HG02678 (cell line): ENCODE results near the gene ARTN.

Experiments used
- ATAC-seq: cut with Tn5 transposase; IDR thresholded peaks from one replicate; pipeline ENCODE4 v1.9.1; 2021; ENCODE audit warnings: mild to moderate bottlenecking, moderate library complexity; ENCODE audit not compliant: unreplicated experiment

The ARTN gene, protein sequence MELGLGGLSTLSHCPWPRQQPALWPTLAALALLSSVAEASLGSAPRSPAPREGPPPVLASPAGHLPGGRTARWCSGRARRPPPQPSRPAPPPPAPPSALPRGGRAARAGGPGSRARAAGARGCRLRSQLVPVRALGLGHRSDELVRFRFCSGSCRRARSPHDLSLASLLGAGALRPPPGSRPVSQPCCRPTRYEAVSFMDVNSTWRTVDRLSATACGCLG

DNA sequence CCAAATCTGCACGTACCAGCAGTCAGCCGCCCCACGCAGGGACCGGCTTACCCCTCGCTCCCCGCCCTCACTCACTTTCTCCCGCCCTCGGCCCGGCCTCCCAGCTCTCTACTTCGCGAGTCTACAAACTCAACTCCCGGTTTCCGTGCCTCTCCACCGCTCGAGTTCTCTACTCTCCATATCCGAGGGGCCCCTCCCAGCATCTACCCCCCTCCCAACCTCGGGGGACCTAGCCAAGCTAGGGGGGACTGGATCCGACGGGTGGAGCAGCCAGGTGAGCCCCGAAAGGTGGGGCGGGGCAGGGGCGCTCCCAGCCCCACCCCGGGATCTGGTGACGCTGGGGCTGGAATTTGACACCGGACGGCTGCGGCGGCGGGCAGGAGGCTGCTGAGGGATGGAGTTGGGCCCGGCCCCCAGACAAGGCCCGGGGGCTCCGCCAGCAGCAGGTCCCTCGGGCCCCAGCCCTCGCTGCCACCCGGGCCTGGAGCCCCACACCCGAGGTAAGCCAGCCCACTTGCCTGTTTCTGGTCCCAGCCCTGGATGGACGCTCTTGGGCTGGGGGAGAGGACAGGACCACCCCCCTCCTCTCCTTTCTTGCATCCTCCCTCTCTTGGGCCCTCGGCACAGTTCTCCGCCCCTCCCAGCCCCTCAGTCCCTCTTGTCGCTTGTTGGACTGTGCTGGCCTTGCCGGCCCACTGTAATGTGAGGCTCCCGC, at the start of gene ARTN:
TSS of gene ARTN (plus strand) at position 416 of the 715 bp plus-strand sequence. CDS start 1,856 bp downstream, outside the sequence.
- ATAC-seq: no peak

- ATAC-seq: no peak
These were observed 48.3 kb upstream of the ARTN start for GRCh38 chr1:43885279-43885801.

GRCh38 chr1:43887748-43888147, 45.9 kb upstream of the ARTN start:
- ATAC-seq: no peak

DNA sequence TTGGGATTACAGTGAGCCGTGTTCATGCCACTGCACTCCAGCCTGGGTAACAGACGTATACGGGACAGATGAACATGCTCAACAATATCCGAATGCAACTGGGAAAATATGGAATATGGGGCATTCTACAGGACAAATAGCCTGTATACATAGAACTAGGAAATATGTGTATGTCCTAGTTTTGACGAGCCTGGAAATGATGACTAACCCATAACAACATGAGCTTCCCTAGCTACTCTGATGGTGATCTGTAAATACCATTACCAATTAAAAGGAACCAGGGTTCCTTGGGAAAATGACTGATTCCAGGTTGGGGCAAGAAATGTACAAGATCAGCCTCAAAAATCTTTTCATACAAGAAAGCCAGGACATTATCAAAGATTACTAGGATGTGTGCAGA, 42.8 kb upstream of the ARTN start:
- ATAC-seq: no peak

- no peak for ATAC-seq
These were observed 40.6 kb upstream of the ARTN start for GRCh38 chr1:43893006-43893405.

DNA sequence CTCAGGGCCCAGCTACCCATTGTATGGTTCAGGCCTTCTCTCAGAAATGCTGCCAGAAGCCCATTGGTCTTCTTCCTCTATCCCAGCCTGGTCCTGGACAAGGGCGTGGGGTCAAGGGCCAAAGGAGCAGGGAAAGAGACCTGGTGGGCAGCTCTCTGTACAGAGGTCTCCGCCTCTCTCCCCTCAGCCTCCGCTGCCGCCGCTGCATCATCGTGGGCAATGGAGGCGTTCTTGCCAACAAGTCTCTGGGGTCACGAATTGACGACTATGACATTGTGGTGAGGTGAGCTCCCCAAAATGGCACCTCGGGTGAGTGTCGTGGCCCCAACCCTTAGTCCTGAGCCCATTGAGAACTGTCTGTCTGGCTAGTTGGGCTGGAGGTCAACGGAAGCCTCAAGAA, 34.6 kb upstream of the ARTN start:
- ATAC-seq: no peak

DNA sequence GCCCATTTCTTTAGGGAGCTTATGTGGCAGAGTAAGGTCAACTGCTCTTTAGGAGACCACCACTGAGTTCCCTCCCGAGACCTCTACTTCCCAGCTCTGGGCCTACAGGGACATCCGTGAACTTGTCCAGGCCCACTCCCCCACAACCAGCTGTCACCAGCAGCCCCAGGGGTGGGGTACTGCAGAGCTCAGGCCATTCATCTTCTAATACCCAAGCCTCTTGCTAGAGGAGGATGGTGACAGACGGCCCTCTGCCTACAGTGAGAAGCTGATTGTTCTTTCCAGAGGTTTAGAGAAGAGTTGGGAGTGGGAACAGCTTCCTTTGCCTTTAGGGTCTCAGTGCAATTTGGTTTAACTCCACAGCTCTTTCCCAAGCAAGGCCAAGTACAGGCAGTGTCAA, 33.2 kb upstream of the ARTN start:
- ATAC-seq: no peak

- ATAC-seq: no peak
These were observed 32.2 kb upstream of the ARTN start for GRCh38 chr1:43901196-43901961.

GRCh38 chr1:43902058-43902831, 31.4 kb upstream of the ARTN start:
- no peak for ATAC-seq

DNA sequence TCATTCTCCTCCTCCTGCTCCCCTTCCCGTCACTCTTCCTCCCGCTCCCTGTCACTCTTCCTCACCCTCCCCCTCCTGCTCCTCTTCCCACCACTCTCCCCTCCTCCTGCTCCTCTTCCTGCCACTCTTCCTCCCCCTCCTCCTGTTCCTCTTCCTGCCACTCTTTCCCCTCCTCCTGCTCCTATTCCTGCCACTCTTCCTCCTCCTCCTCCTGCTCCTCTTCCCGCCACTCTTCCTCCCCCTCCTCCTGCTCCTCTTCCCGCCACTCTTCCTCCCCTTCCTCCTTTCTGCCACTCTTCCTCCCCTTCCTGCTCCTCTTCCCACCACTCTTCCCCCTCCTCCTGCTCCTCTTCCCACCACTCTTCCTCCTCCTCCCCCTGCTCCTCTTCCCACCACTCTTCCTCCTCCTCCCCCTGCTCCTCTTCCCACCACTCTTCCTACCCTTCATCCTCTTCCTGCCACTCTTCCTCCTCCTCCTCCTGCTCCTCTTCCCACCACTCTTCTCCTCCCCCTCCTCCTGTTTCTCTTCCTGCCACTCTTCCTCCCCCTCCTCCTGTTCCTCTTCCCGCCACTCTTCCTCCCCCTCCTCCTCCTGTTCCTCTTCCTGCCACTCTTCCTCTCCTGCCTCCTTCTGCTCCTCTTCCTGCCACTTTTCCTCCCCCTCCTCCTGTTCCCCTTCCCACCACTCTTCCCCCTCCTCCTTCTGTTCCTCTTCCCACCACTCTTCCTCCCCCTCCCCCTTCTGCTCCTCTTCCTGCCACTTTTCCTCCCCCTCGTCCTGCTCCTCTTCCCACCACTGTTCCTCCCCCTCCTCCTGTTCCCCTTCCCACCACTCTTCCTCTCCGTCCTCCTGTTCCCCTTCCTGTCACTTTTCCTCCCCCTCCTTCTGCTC, 28.7 kb upstream of the ARTN start:
- ATAC-seq: no peak

DNA sequence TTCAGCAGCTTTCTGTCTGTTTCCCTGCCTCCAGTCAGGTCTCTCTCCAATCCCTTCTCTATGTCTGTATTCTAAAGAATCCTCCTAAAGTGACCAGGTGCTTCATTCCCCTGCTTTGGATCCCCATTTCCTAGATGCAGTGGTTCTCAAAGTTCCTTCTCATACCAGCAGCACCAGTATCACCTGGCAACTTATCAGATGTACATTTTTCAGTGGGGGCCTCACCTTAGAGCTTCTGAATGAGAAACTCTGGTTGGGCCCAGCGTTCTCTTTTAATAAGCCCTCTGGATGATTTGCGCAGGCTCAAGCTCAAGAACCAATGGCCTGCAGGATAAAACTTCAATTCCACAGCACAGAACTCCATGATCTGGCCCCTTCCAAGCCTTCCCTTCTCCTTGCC, 25.4 kb upstream of the ARTN start:
- no peak for ATAC-seq

GRCh38 chr1:43908858-43909257, 24.7 kb upstream of the ARTN start:
- ATAC-seq: no peak

DNA sequence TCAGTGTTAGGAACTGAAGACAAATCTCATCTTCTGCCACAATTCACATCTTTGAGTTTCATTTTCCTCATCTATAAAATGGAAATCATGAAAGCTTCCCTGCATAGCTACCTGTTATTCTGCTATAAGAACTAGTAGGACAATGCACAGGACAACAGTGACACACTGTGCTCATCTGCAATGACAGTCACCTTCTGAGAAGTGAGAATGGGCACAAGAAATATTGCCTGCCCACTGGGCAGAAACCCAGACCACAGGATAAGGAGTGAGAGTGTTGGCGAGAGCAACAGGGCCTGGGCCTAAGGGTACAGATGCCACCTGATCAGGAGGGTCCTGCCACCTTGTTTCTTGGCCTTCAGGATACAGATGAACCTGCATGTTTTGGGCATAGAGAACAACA, 23.3 kb upstream of the ARTN start:
- no peak for ATAC-seq

GRCh38 chr1:43912607-43913006, 21.0 kb upstream of the ARTN start:
- no peak for ATAC-seq

DNA sequence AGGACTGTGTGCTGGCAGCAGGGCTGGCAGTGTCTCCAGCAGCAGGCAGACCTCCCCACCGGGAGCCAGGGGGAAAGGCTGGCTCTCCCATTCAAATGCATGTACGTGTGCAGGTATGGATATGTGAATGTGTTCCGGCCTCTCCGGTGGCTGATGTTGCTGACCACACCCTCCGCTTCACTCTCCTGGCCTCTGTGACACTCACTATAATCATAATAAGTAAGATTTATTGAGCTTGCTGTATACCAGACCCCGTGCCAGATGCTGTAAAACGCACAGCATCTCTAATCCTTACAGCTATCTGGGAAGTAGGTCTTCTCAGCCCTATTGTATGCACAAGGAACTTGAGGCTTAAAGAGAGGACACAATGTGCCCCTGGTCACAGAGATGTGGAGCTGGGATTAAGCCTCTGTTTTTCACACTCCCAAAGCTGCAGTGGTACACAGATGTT, 20.5 kb upstream of the ARTN start:
- no peak for ATAC-seq

- no peak for ATAC-seq
These were observed 19.8 kb upstream of the ARTN start for GRCh38 chr1:43913666-43914360.

GRCh38 chr1:43914576-43915525, 18.8 kb upstream of the ARTN start:
- ATAC-seq: no peak

- ATAC-seq: no peak
These were observed 13.7 kb upstream of the ARTN start for GRCh38 chr1:43919906-43920305.
